Measurements from ENCODE around the gene IQGAP3.

The IQGAP3 gene

DNA sequence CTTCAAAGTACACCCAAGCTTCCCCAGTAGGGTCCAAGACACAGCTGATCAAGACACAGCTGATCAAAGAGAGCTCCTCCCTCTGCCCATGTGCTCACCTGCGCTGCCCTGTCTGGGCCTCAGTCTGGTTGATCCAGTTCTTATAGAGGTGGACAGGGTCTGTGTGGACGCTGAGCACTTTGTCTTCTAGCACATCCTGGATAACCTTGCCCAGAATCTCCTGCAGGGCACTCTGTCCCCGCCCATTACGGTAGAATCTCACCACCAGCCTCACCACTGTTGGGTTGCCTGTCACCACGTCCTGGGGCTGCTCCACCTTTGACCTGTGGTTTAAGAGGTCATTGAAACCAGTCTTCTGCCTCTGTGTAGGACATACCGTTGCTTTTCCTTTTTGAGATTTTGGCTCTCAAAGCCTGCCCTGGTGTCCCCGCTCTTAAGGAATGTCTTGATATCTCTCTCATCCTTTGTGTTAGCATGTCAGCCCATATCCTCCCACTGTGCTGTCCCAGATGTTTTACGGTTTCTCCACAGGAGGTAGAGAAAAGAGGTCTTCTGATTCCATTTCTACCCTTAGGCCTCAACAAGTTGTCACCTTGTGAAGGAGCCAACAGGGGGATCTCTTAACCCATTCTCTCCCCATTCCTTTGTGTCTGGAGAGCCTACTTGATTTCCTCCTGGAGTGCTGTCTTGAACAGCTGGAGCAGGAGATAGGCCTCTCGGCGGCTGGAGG, 33.5 kb downstream of the IQGAP3 start:
- DNase-seq: no peak

DNA sequence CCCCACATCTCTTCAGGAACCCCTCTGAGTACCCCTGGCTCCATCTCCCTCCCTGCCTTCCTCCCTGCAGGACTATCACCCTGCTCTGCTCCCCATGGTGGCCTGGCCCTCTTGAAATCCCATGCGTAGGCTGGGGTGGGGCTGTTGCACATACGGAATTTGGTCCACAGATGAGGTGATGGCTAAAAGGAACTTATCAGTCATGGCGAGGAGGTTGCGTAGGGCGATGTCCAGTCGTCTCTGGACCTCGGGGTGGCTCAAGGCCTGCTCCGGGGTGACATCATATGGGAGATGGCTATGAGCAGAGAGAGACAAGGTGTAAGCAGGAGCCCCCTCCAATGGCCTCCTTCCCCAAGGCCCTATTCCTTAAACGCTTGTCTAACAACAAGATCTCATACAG, 35.3 kb downstream of the IQGAP3 start:
- no peak for DNase-seq

GRCh38 chr1:156534424-156535060, 37.8 kb downstream of the IQGAP3 start:
- DNase-seq: no peak

GRCh38 chr1:156533568-156534220, 38.7 kb downstream of the IQGAP3 start:
- DNase-seq: no peak

- DNase-seq: no peak
Observed at GRCh38 chr1:156532374-156532773, 40.0 kb downstream of the IQGAP3 start.

GRCh38 chr1:156530006-156530405, 42.4 kb downstream of the IQGAP3 start:
- no peak for DNase-seq

- no peak for DNase-seq
Observed at GRCh38 chr1:156528875-156529425, 43.4 kb downstream of the IQGAP3 start.

DNA sequence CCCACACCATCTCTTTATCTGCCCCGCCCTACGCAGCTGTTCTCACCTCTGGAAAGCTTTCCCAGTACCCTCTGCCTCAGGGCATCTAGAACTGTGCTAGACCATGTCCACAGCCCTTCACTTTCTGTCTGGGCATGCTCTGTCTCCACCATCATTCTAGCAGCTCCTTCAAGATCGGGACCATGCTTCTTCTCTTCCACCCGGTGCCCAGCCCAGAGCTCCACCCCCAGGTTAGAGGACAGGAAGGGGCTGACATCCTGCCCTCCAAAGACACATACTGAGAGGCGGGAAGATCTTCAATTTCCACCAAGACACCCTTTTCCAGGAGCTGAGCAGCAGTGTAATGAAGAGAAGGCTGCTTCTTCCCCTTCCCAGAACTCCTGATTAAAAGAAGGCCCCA, 44.1 kb downstream of the IQGAP3 start:
- DNase-seq: no peak

GRCh38 chr1:156527584-156527983, 44.8 kb downstream of the IQGAP3 start:
- no peak for DNase-seq

DNA sequence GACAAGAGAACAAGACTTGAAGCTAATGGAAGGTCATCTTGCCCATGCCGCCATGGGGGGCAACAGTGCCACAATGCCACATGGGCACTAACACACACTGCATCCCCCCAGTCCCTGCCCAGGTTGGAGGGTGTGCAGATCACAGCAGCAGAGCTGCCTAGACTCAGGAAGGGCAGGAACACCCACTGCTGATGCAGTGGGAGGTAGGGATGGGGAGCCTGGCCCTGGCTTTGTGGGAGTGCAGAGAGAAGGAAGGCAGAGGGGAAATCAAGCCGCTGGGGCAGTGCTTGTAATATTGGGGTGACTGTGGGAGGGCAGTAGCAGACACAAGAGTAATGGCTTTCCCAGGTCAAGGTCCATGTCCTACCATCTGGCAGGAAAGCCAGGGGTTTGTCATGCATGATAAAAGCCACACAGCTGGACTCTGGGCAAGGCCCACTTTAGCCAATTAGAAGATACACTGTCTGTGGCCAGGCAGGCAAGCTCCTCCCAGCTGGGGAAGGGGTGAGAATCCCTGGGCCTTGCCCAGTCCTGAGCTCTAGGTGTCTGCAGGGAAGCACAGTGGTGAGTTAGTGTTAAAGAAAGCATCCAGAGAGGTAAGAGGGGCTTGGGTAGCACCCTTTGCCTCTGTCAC, 46.4 kb downstream of the IQGAP3 start:
- DNase-seq: no peak

DNA sequence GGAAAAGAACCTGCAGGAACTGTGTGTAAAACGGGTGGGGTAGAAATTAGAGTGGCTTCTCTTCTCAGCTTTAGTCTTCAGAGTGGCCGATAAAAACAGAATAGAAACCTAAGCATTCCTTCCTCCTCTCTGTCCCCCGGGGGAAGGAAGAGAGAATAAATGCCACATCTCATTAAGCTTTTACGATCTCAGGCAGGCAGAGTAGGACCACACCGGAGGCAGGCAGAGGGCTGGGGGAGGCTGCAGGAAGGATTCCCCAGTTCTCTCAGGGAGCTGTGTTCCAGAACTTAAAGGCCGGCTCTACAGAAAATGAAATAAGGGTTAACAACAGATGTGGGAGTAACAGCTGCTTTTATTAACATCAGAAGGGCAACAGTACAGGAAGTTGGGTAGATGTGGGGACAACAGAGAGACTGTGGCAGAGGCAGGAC, 47.3 kb downstream of the IQGAP3 start:
- DNase-seq: no peak

DNA sequence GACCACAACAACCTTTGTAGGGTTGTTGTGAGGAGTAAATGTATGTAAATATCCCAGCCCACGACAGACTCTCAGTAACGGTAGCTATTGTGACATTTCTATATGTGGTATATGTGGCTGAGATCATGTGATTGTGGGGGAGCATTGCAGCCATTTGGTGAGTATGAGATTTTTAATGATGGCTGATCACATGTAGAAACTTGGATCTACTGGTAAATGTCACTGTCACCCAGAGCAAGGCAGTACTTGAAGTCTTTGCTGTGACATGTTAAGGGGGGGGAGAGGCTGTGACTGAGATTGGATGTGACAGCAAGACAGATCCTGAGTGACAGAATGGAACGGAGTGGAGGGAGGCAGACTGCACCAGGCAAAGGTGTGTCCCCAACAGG, 47.9 kb downstream of the IQGAP3 start:
- no peak for DNase-seq

DNA sequence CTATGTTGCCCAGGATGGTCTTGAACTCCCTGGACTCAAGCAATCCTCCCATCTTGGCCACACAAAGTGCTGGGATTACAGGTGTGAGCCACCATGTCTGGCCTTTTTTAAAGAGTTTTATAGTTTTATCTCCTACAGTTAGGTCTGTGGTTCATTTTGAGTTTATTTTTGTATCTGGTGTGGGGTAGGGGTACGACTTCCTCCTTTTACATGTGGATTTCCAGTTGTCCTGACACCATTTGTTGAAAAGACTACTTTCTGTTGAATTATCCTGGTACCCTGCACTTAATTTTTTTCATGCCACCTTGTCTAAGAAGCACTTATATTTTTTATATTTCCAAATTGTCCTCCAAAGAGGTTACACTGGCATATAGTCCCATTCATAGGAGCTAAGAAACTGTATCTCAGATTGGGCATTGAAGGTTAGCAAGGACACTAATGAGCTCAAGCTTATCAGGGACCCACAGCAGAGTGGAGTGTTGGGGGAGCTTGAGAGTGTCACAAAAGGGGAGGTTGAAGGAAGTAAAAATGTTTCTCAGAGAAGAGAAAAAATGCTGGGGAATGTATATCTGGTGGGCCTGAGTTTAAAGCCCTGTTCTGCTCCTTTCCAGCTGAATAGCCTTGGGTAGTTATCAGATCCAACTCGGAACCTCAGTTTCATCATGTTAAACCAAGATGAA, 48.4 kb downstream of the IQGAP3 start:
- DNase-seq: no peak

- no peak for DNase-seq
Observed at GRCh38 chr1:156522443-156522970, 49.9 kb downstream of the IQGAP3 start.

GRCh38 chr1:156517748-156518147, 54.6 kb downstream of the IQGAP3 start:
- DNase-seq: no peak

- no peak for DNase-seq
Observed at GRCh38 chr1:156516821-156517220, 55.5 kb downstream of the IQGAP3 start.

GRCh38 chr1:156515956-156516355, 56.4 kb downstream of the IQGAP3 start:
- no peak for DNase-seq

DNA sequence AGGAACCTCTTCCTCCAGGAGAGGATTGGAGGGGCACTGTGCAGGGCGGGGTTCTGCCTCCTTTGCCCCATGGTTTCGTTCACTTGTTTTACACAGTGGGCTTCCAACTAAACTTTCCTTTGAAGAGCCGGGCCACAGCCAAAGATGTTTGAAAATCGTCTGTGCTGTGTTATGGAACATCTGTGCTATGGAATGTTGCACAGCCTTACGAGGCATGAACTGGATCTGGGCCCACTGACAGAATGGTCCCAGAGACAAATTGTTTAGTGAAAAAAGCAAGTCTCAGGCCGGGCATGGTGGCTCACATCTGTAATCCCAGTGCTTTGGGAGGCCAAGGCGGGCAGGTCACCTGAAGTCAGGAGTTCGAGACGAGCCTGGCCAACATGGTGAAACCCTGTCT, 59.2 kb downstream of the IQGAP3 start:
- DNase-seq: no peak

GRCh38 chr1:156511644-156512043, 60.7 kb downstream of the IQGAP3 start:
- no peak for DNase-seq

DNA sequence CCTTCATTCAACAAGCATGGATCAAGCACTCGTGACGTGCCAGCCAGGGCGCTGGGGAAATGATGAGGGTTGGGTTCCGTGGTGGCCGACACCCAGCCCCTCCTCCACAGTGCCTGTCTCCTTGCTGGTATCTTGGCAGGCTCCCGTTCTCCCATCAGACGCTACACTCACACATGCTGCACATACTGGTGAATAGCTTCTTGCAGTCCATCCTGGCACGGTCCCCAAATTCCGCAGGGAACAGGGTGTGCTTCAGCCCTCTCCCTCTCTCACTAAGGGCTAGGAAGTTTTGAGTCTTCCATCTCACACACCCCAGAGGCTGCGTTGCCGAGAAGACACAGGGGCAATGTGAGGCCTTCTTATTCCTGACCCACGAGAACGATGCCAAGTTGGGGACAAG, 61.7 kb downstream of the IQGAP3 start:
- no peak for DNase-seq

DNA sequence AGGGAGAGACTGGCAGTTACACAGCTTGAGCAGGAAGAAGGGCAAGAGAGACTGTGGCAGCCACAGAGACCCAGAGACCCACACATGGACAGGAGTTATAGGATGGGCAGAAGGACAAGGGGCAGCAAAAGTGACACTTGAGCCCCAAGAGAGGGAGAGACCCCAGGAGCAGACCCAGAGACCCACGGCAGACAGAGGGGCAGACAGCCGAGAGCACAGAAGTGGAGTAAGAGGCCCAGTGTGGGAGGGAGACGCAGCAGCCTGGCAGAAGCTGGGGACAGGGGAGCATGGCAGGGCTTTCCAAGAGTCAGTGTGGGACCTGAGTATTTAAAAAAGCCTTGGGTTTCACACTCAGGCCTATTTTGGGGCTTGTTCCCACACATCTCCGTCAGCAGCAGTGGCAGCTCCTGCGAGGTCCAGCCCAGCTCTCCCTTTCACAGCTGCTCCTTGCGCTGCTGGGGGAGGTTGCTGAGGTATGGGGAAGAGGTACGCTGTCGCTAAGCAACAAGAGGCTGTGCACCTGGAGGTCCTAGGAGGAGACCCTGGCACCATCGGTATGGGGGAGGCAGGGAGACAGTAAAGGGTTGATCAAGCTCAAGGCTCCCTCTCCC, 62.8 kb downstream of the IQGAP3 start:
- no peak for DNase-seq

DNA sequence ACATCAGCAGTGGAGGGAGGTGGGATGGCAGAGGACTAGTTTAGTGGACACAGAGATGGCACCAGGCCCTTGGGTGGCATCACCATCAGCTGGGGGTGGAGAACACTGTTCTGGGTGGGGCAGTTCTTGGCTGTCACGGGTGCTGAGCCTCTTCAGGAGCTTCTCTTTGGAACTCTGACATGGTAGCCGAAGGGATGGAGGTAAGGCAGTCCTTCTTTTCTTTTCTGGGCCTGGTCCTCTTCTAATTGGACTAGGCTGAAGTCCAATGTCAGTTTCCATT, 63.5 kb downstream of the IQGAP3 start:
- DNase-seq: no peak
